Activated naive CD8-positive, alpha-beta T cell treated with anti-CD3 and anti-CD28 coated beads, Interleukin-2, amount 10 ng/mL, durations not matched to agents 7 days and 5 days (primary cell): ENCODE data around the gene CST11. TPM values are rescaled to one million over a fixed set of nuclear protein-coding genes. Genes with fewer than 3 reads are reported as not detected.

Experiments used
- ATAC-seq: fragments of 150-1000 bp; cut with Tn5 transposase; one replicate; pipeline ENCODE4 v1.10.0; 2021; ENCODE audit warnings: low read depth, moderate library complexity
- POLR2A ChIA-PET: fragments of 350-600 bp; sonication (Branson Sonifier 250); formaldehyde crosslinking; loops from one replicate; lab custom pipeline; 2021; ENCODE audit warnings: antibody characterized with exemption; lab: Charles Lee
- DNase-seq: peaks from one replicate; pipeline ENCODE4 v3.0.0; 2021
- H3K27ac Mint-ChIP-seq: one replicate; pipeline ENCODE4 v1.8.0; 2022; ENCODE audit warnings: mild to moderate bottlenecking, mixed read lengths
- H3K27me3 Mint-ChIP-seq: one replicate; pipeline ENCODE4 v1.8.0; 2022; ENCODE audit warnings: mild to moderate bottlenecking, moderate library complexity, mixed read lengths
- H3K36me3 Mint-ChIP-seq: one replicate; pipeline ENCODE4 v1.8.0; 2021; ENCODE audit warnings: mild to moderate bottlenecking, mixed read lengths
- H3K4me1 Mint-ChIP-seq: one replicate; pipeline ENCODE4 v1.8.0; 2021; ENCODE audit warnings: mixed read lengths
- H3K4me3 Mint-ChIP-seq: one replicate; pipeline ENCODE4 v1.8.0; 2022; ENCODE audit warnings: mild to moderate bottlenecking, moderate library complexity, mixed read lengths
- H3K9me3 Mint-ChIP-seq: one replicate; pipeline ENCODE4 v1.8.0; 2021; ENCODE audit warnings: mixed read lengths
- total RNA-seq, 2 experiments: library from RNA; stranded (reverse); gene quantifications; one replicate each; pipeline ENCODE4 v1.2.3, GENCODE V29; 2021

The CST11 gene
- total RNA-seq, 2 experiments from 2014 or later, result not detected

DNA sequence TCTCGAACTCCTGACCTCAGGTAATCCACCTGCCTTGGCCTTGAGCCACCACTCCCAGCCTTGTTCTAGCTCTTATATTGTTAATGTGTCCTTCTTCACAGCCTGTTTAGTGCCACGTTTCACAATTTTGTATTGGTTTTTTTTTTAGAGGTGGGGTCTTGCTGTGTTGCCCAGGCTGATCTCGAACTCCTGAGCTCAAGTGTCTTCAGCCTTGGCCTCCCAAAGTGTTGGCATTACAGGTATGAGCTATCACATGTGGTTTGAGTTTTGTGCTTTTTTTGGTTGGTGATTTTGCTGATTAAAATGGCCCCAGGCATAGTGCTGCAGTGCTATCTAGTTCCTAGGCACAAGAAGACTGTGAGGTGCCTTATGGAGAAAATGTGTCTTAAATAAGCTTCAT is 19.0 kb downstream of the CST11 start:
- POLR2A ChIA-PET, result no interaction called here
- no peaks in the 10 kb centered on the region for H3K9me3 Mint-ChIP-seq
- no peaks in the 10 kb centered on the region for H3K4me1 Mint-ChIP-seq
- DNase-seq (no peak), ATAC-seq (no peak)
- peaks cover 7% of the 10 kb centered on the region for H3K27me3 Mint-ChIP-seq
- H3K27ac Mint-ChIP-seq, result no peak overlapping the region
- H3K4me3 Mint-ChIP-seq, result no peak overlapping the region
- no peaks in the 10 kb centered on the region for H3K36me3 Mint-ChIP-seq

DNA sequence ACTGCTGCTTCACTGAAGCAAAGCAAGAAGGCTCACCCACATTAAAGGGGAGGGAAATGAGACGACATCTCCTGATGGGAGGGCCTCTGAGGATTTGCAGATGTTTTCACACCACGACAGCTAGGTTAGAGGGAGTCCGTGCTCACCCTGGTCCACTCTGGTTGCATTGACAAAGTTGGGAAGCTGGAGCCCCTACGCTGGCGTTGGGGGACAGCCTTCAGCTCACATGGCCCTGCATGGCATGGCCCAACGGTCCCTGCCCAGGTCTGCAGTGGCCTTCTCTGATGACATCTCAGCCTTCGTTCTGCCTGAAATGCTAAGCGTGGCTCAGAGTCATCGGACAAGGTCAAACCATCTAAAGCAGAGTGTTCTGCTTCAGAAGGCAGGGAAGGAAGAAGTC is 27.5 kb downstream of the CST11 start:
- H3K4me3 Mint-ChIP-seq, result no peak overlapping the region
- H3K4me1 Mint-ChIP-seq, result peaks cover 22% of the 10 kb centered on the region
- POLR2A ChIA-PET, result no interaction called here
- DNase-seq (no peak), ATAC-seq (no peak)
- H3K36me3 Mint-ChIP-seq, result no peaks in the 10 kb centered on the region
- H3K27me3 Mint-ChIP-seq, result peaks cover 2% of the 10 kb centered on the region
- H3K27ac Mint-ChIP-seq, result no peak overlapping the region
- no peaks in the 10 kb centered on the region for H3K9me3 Mint-ChIP-seq

DNA sequence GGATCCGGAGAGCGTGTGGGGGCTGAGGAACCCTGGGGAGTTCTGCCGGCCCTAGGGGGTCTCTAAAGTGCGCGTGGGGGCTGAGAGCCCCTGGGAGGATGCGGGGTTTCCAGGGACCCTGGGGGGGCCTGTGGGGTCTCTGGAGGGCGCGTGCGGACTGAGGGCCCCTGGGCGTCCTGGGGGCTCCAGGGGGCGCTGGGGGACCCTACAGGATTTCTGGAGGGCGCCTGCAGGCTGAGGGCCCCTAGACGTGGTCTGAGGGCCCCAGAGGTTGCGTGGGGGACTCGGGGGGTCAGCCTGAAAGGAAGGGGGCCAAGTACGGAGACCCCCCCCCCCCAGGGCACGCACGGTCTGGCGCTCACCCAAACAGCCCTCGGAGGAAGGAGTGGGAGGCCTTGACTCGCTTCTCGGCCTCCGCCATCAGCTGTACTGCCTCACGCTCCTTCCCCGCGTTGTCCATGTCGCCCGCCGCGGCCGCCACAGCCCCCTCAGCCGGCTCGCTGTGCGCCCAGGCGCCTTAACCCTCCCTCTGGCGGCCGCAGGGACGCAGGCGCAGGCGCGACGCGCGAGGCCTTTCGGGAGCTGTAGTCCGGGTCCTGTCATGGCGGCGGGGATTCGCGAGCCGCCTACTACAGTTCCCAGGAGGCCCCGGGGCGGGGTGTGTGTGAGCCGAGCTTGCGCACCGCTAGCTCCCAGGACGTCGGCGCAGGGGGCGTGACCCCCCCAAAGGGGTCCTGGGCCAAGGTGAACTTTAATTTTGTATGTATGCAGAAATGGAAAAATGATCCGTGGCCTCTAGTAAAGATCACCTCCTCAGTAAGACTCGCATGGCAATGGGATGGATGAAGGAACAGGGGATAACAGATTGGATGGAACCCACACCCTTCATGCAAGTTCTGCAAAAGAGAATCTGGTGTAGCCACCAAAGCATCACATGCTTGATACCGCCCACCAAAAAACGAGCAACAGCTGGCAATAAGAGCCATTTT is 31.4 kb downstream of the CST11 start, which contains the start of gene NAPB:
Gene NAPB, minus strand, starts transcription at position 546 of the 989 bp plus-strand sequence. Its CDS starts 86 bp downstream, at position 460.
- H3K27ac Mint-ChIP-seq, result peak within 1 kb of the TSS; percentile 86
- ATAC-seq (peak; percentile 98), DNase-seq (peak; percentile 94)
- peaks cover 2% of the 10 kb centered on the region for H3K27me3 Mint-ChIP-seq
- H3K9me3 Mint-ChIP-seq, result no peaks in the 10 kb centered on the region
- peak within 1 kb of the TSS; percentile 97 for H3K4me3 Mint-ChIP-seq
- peaks cover 54% of the 10 kb centered on the region for H3K4me1 Mint-ChIP-seq
- H3K36me3 Mint-ChIP-seq, result no peaks in the 10 kb centered on the region
- POLR2A ChIA-PET, result interaction anchor here (0.6 to 6.7 kb wide), 13 partner anchors 14 to 274 kb away, joined by 3 to 72 read pairs (median 5); partner anchors contain the start of genes GZF1 and NXT1

DNA sequence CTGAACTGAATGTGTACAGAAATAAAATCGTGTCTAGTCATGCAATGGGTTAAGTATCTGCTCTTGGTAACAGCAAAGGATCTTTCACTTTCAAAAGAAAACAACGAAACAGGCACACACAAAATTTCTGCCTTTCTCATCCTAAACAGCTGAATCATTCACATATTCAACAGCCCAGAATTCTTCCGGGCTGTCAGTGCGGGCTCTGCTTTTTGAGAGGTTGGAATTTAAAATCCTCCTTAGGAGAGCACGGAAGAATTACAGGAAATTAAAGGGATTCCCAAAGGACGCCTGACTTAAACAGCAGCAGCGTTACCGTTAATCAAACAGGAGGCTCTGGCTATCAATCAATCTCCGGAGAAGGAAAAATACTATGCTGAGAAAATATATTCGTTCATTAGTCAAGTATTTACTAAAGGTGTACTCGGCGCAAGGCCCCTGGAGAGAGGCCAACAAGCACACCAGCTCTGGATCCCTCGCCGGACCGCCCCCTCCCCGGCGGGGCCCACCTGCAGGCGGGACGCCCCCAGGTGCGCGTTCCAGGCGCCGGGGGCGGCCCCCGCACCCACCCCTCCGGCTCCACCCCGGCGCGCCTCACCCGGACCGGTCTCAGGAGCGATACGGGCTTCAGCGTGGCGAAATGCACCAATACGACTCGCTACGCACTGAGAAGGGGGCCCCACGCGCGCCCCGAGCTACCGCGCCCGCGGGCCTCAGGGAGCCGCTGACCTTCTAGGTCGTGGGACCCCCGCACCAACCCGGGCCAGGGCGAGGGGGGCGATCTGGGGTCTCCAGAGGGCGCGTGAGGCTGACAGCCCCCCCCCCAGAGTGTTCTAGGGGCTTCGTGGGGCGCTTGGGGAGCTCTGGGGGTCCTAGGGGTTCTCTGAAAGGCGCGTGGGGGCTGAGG is 32.4 kb downstream of the CST11 start:
- Mint-ChIP-seq H3K4me3 (peak overlapping the region; percentile 97), H3K4me1 (peaks cover 62% of the 10 kb centered on the region)

DNA sequence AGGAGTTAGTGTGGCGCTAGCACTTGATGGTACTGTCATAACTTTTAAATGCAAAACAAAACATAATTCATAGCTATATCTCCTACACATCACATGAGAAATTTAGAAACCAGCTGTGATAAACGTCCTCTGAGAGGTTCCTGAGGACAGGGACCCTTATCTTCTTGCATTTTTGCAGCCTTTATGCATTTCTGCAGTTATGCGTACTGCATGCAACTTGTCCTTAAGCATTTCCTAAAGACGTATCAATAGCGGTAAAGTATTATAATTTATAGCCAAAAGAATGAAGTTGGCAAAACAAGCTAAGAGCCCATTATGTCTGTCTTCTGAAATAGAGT is 33.0 kb downstream of the CST11 start:
- Mint-ChIP-seq H3K27ac (peak overlapping the region; percentile 94), H3K36me3 (no peaks in the 10 kb centered on the region), H3K4me3 (peak overlapping the region; percentile 97), H3K27me3 (peaks cover under 1% of the 10 kb centered on the region), H3K9me3 (no peaks in the 10 kb centered on the region), H3K4me1 (peaks cover 63% of the 10 kb centered on the region)
- ATAC-seq (no peak), DNase-seq (no peak)
- POLR2A ChIA-PET, result interaction anchor here (1.3 to 6.7 kb wide), 5 partner anchors 17 to 69 kb away, joined by 4 to 72 read pairs (median 18); partner anchors contain the start of genes GZF1 and NXT1

More for the DNA sequence above, 32.4 kb downstream of the CST11 start:
- peak; percentile 20 for ATAC-seq
- Mint-ChIP-seq H3K9me3 (no peaks in the 10 kb centered on the region), H3K36me3 (no peaks in the 10 kb centered on the region), H3K27me3 (peaks cover 2% of the 10 kb centered on the region), H3K27ac (peak overlapping the region; percentile 94)
- peak; percentile 66 for DNase-seq
- POLR2A ChIA-PET, result interaction anchor here (1.2 to 6.7 kb wide), 6 partner anchors 17 to 70 kb away, joined by 4 to 72 read pairs (median 12); partner anchors contain the start of genes GZF1 and NXT1

DNA sequence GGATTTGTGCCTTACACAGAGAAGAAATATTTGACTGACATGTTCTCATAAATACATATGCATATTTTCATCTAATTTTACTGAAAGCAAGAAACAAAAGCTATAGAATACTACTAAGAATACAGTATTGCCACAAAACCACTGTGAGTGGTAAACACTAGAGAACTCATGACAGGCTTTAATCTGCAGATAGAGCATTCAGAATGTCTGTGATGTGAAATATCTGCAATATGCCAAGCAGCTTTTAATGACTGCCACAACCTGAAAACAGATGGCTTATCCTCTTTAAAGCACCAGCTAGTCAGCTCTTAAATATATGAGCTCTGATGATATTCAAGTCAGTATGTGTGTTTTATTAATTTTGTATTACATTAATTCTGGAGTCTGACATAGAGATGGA is 34.8 kb downstream of the CST11 start:
- H3K9me3 Mint-ChIP-seq, result no peaks in the 10 kb centered on the region
- H3K36me3 Mint-ChIP-seq, result peaks cover 1% of the 10 kb centered on the region
- ATAC-seq (no peak), DNase-seq (no peak)
- POLR2A ChIA-PET, result interaction anchor here (0.7 to 6.7 kb wide), 7 partner anchors 15 to 68 kb away, joined by 3 to 72 read pairs (median 6); partner anchors contain the start of gene NXT1
- peak overlapping the region; percentile 82 for H3K27ac Mint-ChIP-seq
- H3K4me3 Mint-ChIP-seq, result peak overlapping the region; percentile 64
- no peaks in the 10 kb centered on the region for H3K27me3 Mint-ChIP-seq
- peaks cover 60% of the 10 kb centered on the region for H3K4me1 Mint-ChIP-seq

DNA sequence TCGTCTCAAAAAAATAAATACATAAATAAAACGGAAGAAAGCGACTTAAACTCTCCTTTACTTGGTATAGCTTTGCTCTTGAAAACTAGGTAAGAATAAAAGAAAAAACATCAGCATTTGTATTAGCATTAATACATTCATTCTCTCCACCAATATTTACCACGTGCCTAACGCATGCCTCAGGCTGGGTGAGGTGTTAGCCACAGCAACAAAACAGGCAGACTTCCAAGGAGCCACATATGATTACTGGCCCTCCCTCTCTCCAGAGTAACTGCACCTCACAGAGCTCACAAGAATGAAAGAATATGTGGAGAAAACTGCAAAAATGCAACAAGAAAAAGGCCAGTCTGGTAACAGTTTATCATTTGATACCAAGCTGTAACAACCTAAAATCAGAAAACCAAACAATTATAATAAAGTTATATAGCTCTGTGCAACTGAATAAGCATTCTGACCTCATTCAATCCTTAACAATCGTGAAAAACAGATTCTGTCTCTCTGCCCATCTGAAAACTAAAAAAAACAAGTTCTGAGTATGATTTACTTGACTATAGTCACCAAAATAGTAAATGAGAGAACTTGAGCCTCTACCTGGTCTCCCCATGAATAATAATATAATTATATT is 36.6 kb downstream of the CST11 start:
- POLR2A ChIA-PET, result interaction anchor here (1.6 kb wide), 1 partner anchor 9 kb away, joined by 3 read pairs; no protein-coding TSS in a partner anchor
- Mint-ChIP-seq H3K9me3 (no peaks in the 10 kb centered on the region), H3K4me1 (peaks cover 49% of the 10 kb centered on the region), H3K27me3 (no peaks in the 10 kb centered on the region), H3K36me3 (peaks cover 1% of the 10 kb centered on the region), H3K4me3 (no peak overlapping the region), H3K27ac (no peak overlapping the region)
- DNase-seq (no peak), ATAC-seq (no peak)

DNA sequence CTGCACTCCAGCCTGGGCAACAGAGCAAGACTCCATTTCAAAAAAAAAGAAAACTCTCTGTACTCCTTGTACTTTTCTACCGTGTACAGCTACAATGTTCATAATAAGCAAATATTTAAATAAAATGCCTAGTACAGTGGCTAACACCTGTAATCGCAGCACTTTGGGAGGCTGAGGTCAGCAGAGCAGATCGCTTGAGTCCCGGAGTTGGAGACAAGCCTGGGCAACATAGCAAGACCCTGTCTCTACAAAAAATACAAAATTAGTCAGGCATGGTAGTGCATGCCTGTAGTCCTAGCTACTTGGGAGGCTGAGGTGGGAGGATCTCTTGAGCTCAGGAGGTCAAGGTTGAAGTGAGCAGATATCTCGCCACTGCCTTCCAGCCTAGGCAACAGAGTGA is 37.1 kb downstream of the CST11 start:
- H3K4me1 Mint-ChIP-seq, result peaks cover 49% of the 10 kb centered on the region
- H3K9me3 Mint-ChIP-seq, result no peaks in the 10 kb centered on the region
- H3K36me3 Mint-ChIP-seq, result peaks cover 1% of the 10 kb centered on the region
- no peak for ATAC-seq
- no peaks in the 10 kb centered on the region for H3K27me3 Mint-ChIP-seq
- POLR2A ChIA-PET, result no interaction called here
- no peak for DNase-seq
- H3K27ac Mint-ChIP-seq, result no peak overlapping the region
- no peak overlapping the region for H3K4me3 Mint-ChIP-seq

DNA sequence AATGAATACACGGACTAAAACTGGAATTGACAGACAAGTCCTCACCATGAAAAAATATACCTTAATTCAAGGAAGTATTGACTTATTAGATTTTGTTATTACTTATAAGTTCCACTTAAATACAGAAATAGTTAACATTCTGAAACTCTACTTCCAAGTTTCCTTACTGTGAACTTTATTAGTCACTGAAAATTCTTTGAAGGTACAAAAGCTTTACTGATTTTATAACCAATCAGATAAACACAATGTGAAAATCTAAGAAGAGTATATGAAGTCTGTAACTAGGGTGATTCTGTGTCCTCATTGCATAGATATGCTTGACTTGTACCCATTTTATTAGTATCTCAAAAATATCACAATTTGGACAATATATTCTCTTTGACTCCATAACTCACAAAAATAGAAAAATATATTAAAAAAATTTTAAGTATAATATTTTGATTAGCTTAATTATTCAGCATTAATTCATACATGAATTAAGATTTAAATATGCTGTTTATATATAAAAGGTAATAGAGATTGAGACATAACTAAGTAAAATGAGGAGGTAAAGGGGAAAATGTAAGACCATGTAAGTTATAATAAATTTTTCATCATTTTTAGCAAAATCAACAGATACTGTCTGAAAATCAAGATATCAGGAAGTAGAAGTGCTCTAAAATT is 38.0 kb downstream of the CST11 start:
- POLR2A ChIA-PET, result no interaction called here

DNA sequence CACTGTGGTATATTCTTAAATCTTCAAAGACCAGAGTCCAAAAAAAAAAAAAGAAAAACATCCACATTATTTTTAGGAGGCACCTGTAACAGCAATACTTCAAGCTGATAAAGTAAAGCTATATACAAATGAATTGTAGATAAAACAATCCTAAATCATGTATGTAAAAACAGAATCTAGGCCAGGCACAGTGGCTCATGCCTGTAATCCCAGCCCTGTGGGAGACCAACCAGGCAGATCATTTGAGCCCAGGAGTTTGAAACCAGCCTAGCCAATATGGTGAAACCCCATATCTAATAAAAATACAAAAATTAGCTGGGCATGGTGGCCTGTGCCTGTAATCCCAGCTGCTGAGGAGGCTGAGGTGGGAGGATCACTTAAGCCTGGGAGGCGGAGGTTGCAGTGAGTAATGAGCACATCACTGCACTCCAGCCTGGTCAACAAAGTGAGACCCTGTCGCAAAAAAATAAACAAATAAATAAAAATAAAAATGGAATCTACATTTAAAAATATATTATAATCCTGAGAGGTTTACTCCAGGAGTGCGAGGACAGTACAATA is 38.7 kb downstream of the CST11 start:
- POLR2A ChIA-PET, result no interaction called here
- H3K9me3 Mint-ChIP-seq, result no peaks in the 10 kb centered on the region
- no peak overlapping the region for H3K4me3 Mint-ChIP-seq
- peaks cover 43% of the 10 kb centered on the region for H3K4me1 Mint-ChIP-seq
- no peak overlapping the region for H3K27ac Mint-ChIP-seq
- H3K36me3 Mint-ChIP-seq, result peaks cover 1% of the 10 kb centered on the region
- ATAC-seq (no peak), DNase-seq (no peak)
- H3K27me3 Mint-ChIP-seq, result no peaks in the 10 kb centered on the region

More for the DNA sequence above, 38.0 kb downstream of the CST11 start:
- Mint-ChIP-seq H3K36me3 (peaks cover 1% of the 10 kb centered on the region), H3K27me3 (no peaks in the 10 kb centered on the region), H3K4me1 (peaks cover 47% of the 10 kb centered on the region), H3K4me3 (no peak overlapping the region), H3K9me3 (no peaks in the 10 kb centered on the region), H3K27ac (no peak overlapping the region)
- ATAC-seq (no peak), DNase-seq (no peak)

DNA sequence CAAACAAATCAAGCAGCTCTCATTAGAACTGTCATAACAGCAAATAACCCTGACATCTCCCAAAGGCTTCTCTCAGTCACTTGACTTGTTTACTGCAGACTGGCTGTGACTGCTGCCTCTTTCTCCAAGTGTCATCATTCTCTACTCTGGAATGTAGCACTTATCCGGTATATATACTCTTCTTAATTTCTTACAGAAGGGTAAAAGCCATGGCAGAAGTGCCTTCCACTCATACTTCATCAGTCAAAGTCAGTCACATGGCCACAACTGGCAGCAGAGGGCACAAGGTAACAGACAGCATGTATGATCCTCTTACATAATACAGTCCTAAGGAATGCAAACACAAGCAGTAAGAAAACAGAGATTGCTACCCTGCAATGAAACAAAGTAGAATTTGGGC is 40.6 kb downstream of the CST11 start:
- POLR2A ChIA-PET, result no interaction called here
- Mint-ChIP-seq H3K27me3 (no peaks in the 10 kb centered on the region), H3K9me3 (no peaks in the 10 kb centered on the region), H3K4me1 (peaks cover 33% of the 10 kb centered on the region), H3K36me3 (peaks cover 4% of the 10 kb centered on the region), H3K4me3 (no peak overlapping the region), H3K27ac (no peak overlapping the region)
- ATAC-seq, result no peak
- no peak for DNase-seq
